ENCODE measurements around the gene TMUB2.

TMUB2 gene

DNA sequence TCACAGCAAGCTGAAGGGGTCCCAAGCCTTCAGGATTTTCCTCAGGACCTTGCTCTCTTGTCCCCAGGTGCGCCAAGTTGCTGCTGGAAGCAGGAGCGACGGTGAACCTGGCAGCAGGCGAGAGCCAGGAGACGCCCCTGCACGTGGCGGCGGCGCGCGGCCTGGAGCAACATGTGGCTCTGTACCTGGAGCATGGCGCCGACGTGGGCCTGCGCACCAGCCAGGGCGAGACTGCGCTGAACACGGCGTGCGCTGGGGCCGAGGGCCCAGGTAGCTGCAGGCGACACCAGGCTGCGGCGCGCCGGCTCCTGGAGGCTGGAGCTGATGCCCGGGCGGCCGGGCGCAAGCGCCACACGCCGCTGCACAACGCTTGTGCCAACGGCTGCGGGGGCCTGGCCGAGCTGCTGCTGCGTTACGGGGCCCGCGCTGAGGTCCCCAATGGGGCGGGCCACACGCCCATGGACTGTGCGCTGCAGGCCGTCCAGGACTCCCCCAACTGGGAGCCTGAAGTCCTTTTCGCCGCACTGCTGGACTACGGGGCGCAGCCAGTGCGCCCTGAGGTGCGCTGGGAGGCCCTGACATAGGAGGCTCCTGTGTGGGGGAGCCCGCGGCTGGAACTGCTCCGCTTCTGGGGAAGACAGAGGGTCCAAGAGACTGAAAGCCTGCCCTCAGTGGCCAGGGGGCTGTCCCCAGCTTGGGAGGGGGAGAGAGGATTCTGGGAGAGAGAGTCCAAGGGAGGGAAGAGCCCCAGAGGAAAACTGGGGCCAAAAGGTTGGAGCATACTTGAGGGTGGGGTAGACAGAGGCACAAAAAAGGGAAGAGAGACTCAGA lies 9.9 kb upstream of the TMUB2 start:
- DNase-seq: no peak

DNA sequence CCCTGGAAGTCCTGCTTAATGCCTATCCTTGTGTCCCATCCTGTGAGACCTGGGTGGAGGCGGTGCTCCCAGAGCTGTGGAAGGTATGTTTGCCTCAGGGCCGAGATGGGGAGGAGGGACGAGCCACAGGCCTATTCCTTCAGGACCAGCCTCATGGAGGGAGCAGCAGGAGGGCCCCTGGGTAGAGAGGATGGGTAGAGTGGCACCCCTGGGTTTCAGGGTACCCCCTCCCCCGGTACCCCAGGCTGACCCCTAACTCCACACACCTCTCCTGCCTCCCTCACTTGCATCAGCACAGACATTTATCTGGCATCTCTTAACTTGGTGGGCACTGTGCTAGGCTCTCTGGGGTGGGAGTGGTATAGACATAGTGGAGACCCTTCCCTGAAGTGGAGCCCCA lies 9.1 kb upstream of the TMUB2 start:
- DNase-seq: no peak

DNA sequence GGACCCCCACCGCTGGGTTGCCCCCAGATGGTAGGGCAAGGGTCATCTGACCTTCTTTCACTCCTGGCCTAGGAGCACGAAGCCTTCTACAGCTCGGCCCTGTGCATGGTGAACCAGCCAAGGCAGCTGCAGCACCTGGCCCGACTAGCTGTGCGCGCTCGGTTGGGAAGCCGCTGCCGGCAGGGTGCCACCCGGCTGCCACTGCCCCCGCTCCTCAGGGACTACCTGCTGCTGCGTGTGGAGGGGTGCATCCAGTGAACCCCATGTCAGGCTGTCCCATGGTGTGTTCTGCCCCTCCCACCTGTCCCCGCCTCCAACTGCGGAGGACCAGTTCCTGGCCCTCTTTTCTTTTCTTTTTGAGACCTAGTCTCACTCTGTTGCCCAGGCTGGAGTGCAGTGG lies 8.6 kb upstream of the TMUB2 start:
- DNase-seq: no peak

DNA sequence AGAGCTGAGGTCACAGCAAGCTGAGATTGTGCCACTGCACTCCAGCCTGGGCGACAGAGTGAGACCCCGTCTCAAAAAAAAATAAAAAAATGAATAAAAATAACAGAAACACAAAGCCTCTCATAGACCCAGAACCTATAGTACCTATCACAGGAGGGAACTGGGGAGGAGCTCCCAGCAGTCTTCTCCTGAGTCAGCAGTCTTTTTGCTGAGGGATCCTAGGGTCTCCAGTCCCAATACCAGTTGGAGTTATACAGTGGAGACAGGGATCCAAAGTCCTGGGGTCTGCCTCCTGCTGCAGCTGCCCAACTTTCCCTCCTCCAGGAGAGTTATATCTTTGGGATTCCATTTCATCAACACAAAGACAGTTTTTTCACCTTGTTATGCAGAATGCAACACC lies 3.7 kb upstream of the TMUB2 start:
- no peak for DNase-seq

DNA sequence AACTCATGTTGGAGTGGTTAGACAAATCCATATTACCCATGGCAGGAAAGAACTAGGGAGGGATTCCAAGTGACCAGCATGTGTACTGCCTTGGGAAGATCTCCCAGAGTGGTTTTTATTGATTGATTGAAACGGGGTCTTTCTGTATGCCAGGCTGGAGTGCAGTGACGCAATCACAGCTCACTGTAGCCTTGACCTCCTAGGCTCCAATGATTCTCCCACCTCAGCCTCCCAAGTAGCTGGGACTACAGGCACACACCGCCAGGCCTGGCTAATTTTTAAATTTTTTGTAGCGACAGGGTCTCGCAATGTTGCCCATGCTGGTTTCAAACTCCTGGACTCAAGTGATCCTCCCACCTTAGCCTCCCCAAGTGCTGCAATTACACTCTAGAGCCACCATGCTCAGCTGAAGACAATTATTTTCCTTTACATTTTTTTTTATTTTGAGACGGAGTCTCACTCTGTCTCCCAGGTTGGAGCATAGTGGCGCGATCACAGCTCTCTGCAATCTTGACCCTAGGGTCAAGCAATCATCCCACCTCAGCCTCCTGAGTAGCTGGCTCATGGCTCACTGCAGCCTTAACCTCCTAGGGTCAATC lies 2.5 kb upstream of the TMUB2 start:
- DNase-seq: no peak

DNA sequence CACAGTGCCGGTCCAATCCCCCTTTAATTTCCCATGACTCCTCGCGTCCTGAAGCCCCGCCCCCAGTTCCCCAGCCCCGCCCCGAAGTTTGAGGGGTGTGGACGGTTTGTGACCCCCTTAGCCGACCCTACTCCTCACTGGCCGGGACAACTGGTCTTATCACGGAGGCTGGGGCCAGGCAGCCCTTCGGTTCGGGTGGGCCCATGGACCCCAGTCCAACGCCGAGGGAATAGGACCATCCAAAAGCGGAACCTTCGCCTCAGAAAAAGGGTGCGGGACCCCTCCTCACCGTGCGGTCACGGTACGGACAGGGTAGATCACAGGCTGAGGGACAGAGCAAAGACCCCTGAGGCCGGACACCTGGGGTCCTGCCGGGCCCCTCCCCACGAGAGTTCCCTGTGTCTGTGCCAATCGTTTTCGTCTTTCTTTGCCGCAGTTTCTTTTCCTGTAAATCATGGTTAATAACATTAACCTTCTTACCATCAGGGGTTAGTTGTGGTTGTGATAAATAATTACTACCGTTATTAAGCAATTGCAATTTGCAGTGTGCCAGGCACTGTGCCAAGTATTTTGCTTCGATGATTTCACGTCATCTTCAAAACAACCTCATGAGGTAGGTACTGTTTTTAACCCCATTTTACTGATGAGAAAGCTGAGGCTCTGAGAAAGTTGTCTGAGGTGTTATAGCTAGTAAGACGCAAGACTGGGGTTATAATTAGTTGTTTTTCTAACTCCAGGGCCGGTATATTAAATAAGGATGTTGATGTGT lies 543 bp downstream of the TMUB2 start:
- DNase-seq: peak in 1 of 3 experiments; percentile 57

DNA sequence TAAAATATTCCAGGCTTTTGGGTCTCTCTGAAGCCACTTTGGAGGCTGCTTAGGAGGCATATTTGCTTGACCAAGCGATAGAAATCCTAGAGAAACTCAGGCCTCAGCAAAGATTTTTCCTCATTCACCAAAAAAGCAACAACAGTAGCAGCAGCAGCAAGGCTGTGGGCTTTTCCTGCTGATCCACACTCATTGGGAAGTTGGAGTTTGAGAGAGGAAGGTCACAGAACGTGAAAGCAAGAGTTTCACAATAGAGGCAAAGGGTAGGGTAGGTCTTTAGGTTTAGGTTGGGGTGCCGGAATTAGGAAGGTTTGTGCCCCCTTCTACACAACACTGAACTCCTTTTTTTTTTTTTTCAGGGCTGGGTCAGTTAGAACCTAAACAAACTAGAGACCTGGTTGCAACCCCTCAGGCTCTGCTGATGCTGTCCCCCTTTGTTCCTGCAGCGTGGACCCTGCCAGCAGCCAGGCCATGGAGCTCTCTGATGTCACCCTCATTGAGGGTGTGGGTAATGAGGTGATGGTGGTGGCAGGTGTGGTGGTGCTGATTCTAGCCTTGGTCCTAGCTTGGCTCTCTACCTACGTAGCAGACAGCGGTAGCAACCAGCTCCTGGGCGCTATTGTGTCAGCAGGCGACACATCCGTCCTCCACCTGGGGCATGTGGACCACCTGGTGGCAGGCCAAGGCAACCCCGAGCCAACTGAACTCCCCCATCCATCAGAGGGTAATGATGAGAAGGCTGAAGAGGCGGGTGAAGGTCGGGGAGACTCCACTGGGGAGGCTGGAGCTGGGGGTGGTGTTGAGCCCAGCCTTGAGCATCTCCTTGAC lies 2.0 kb downstream of the TMUB2 start:
- DNase-seq: no peak

DNA sequence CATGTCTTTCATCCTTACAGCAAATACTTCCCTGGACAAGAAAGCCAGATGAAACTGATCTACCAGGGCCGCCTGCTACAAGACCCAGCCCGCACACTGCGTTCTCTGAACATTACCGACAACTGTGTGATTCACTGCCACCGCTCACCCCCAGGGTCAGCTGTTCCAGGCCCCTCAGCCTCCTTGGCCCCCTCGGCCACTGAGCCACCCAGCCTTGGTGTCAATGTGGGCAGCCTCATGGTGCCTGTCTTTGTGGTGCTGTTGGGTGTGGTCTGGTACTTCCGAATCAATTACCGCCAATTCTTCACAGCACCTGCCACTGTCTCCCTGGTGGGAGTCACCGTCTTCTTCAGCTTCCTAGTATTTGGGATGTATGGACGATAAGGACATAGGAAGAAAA lies 3.7 kb downstream of the TMUB2 start:
- no peak for DNase-seq

DNA sequence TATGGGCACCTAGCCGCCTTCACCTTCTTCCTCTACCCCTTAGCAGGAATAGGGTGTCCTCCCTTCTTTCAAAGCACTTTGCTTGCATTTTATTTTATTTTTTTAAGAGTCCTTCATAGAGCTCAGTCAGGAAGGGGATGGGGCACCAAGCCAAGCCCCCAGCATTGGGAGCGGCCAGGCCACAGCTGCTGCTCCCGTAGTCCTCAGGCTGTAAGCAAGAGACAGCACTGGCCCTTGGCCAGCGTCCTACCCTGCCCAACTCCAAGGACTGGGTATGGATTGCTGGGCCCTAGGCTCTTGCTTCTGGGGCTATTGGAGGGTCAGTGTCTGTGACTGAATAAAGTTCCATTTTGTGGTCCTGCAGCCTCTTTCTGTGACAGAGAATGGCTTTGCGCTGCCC lies 4.6 kb downstream of the TMUB2 start:
- DNase-seq: no peak

DNA sequence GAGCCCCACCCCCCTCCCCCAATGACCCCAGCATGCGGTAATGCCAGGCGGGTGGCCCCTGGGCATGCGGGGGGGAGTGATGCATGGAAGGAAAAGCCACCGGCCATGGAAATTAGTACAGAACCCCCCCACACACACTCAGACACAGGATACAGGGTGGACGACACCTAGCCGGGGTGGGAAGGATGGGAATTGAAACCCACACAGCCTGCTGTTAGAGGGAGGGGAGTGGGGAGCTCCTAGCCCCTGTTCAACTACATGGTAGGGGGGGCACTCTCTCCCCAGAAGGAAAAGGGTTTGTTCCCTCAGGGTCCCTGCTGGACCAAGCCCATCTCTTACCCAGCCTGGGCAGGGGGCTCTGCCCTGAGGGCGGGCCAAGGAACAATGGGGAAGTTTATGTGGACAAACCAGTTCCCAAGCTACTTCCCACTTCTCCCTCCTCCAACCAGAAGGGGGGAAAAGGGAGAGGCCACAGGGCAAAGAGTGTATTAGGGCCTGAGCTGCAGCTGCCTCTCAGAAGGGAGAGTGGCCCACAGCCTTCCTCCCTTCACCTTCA lies 5.2 kb downstream of the TMUB2 start:
- no peak for DNase-seq

DNA sequence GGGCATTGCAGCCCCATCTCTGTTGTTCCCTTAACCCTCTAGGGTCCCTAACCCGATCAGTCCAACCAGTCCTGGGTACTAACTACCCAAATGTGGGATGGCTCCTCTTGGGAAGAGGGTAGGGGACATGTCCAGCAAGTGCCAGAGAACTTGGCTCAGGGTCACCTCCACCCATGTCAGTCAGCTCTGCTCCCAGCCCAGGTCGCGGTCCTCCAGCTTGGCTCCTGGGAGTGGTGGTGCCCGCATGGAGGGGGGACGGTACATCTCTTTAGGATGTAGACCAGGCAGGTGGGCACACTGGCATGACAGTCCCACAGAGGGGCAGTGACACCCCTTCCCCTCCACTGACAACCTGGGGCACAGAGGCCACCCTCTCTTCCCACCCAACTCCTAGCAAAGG lies 6.0 kb downstream of the TMUB2 start:
- no peak for DNase-seq

DNA sequence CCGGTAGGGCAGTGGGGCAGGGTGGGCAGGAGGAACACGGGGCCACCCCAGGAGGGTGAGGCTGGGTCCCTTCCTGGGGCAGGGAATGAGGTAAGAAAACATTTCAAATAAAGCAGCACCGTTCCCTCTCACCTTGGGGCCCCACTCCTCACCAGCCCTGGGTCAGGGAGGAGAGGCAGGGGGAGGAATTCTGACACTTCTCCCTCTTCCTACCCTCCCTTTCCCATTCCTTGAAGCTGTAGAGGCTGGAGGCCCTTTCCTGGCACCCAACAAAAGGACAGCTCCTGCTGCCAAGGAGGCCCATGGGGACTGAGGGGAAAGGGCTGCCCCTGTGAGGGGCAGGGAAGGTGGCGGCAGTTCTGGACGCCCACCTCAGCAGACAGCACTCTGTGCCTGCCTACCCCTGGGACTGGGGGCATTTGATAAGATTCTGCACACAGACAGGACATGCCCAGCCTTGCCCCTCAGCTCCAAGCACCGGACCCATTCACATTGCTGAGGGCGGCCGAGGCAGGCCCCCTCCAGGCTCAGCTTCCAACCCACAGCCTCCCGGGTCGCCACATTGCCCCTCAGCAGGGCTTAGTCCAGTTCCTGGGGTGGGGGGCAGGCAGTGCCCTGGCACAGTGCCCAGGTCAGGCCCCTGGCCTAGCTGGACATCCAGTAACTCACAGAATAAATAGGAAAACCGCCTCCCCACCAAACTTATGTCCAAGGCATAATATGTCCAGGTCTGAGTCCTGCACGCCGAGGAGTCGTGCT lies 6.7 kb downstream of the TMUB2 start:
- DNase-seq: no peak

DNA sequence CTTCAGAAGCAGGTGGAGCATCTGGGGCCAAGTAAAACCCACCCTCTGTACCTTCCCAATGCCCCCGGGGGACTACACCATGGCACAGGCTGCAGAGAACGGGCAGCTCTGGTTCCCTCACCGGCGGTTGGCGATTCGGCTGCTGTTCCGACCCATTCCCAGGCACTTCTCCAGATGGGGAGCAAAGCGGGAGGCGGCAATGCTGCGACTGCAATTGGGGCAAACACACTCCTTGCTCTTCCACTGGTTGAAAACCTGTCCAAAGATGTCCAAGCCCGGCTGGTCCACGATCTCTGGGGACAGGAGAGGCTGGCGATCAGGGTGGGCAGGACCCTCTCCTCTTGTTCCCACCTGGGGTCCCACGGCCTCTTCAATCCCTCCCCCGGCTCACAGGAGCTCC lies 10.3 kb downstream of the TMUB2 start:
- DNase-seq: no peak

DNA sequence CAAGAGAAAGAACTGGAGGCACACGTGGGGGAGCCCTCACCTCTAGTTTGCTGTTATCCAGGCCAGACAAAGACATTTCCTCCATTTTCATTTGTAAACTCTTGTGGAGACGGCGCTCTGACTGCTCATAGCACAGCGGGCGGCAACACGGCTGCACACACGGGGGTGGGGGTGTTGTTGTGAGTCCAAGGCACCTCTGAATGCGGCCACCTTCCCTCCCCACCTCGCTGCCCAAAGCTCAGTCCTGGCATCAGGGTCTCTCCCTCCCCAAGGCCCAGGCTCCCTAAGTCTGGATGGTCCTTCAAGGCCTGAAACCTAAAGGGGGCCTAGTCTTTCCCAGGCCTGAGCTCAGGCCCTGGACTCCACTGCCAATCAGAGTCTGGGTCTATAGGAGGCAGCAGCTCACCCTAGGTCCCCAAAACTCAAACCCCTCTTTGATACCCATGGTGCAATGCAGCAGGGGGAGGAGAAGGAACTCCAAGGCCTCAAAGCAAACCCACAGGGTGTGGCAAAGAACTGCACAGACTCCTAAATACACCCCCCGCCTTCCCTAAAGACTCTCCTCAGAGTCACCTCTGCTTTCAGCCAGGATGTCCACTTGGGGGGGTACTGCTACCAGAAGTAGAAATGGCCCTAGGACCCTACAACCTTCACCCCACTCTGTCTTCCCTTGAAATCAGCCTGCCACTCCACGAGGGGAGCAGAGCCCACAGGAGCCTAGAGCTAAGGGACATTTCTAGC lies 11.4 kb downstream of the TMUB2 start:
- DNase-seq: peak in 1 of 3 experiments; percentile 64

DNA sequence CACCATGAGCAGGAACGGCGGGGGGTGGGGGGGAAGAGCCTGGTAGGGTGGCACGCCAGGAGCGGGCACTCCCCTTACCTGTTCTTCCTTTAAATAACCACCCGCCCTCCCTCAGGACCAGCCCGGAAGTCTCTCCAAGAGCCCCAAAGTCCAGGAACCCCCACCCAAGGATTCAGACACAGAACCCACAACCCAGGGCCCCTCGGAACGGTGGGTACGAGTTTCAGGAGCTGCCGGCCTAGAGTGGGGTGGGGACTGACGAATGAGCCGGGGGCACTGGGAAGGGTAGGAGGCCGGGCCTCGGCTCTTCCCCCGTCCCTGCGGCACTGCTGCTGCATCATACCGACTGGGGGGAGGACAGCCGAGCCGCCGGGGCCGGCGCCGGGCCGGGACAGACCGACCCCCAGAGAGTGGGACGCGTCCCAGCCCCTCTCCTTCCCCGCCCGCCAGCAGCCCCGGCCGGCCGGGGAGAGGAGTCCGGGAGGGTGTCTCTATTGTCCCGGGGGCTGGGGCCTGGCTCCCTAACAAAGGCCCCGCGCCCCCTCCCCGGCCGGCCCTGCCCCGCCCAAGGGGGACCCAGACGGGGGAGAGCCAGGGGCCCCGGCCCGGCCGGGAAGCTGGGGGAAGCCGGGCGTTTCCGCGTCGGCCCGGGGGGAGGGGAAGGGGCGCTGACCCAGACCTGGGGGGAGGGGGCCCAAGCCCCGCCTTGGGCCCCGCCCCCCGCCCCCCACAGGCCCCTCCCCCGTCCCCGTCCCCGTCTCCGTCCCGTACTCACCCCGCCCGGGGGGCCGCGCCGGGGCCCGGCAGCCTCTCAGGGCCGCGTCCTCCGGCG lies 12.2 kb downstream of the TMUB2 start:
- DNase-seq: peak; percentile 27 to 75 (median 74)

DNA sequence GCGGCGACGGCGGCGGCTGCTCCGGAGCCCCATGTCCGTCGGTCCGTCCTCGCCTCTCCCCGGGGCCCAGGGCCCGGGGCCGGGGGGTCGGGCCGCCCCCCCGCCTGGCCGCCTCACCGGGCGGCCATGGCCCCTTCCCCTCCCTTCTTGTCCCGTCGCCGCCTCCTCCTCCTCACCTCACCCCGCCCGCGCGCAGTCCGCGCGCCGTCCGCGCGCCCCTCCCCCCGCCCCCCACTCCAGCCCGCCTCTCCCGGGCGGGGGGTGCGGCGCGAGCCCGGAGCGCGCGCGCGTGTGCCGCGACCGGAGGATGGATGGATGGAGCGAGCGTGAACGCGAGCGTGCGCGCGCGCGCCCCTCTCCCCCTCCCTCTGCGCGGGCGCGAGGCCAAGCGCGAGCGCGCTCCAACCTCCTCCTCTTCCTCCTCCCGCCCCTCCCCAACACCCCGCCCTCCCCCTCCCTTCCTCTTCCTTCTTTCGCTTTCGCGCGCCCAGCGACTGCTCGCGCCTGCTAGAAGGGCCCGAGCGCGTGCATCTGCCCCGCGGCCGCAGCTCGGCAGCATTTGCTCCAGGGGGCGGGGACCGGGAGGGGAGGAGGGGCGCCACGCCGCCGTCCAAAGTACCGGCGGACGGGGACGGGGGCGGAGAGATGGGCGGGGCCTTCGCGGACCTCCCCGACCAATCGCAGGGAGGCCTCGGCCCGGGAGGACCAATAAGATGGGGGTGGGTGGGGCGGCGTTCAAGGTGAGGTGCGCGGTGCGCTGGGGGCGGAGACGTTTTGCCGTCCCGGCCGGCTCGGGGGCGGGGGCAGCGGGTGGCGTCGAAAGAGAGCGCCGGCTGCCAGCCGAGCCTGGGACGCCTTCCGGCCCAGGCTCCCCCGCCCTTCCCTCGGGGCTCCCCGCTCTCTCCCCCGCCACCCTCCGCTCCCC lies 13.0 kb downstream of the TMUB2 start, which contains the start of gene ATXN7L3:
Gene ATXN7L3, minus strand, starts transcription at position 332 of the 925 bp plus-strand sequence. CDS start 1,814 bp downstream, outside the sequence.
- peak; percentile 97 to 98 (median 97) for DNase-seq

DNA sequence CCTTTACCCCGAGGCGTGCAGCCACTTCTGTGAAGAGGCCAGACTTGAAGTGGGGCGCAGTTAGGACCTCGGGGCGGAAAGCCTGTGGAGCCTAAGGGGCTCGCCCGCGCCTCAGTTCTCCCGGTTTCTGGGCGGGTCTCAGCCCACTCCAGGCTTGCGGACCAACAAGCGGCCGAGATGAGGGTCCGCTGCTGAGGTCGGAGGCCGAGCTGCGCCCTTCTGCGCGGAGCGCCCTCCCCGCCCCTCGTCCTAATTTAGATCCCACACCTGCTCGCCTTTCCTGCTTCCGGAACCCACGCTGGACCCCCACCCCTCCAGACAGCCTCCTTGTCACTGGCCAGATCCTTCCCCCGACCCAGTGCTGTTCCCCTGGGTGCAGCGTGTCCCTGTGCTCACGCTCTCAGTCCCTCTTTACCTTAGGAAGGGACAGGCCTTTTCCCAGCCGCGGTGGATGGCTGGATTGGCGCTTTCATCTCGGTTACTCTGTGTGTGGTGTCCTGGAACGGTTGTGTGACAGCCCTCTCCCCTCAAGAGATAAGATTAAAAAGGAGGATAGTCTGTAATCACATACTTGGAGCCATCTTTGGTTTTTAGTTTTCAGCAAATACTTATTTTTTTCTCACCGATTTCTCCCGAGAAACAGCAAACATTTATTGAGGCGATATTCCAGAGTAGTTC lies 13.8 kb downstream of the TMUB2 start:
- DNase-seq: peak in 2 of 3 experiments; percentile 6 to 83

DNA sequence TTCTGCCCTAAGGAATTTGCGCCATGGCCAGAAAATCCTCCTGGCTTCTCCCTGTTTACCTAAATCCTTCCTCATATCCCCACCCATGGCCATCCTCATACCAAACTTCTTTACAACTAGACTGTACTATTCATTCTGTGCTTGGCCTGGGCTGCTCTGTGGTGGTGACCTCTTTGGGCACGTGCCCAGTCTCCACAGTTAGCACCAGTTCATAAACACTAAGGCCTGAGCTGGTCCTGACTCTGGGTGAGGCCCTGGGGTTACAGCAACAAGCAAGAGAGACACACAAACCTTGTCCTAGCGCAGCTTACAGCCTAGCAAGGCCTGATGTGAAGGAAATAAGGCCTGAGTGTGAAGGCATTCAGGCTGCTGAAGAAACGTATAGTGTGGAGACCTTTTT lies 16.0 kb downstream of the TMUB2 start:
- no peak for DNase-seq

All from NCI-H1417 (cell line).